Pancreas (tissue), 10 donors: ENCODE results near the gene OGFOD2. TPM values are rescaled to one million over a fixed set of nuclear protein-coding genes. Genes with fewer than 3 reads are reported as not detected.

Source experiments
- ATAC-seq, 4 donors: fragments of 200-7000 bp; cut with Tn5 transposase; one replicate each; pipeline versions ENCODE4 v1.8.0 to v1.9.1; 2020; ENCODE audit warnings: mild to moderate bottlenecking in 4 of 4, moderate library complexity in 4 of 4
- DNase-seq, 6 donors: peaks; one replicate each; pipeline ENCODE4 v3.0.0-alpha.2; 2020
- FAIRE-seq: peaks from 2 replicates; lab custom pipeline; 2012; peaks lifted over from hg19 to GRCh38; lab: Jason Lieb, UNC
- H3K27ac ChIP-seq, 4 donors: fragments of 200-600 bp; sonication (generic); 1 replicate in 3 of 4; 2 replicates in 1 of 4; pipeline versions ENCODE4 v1.5.0 to v1.8.0; 2020
- H3K27me3 ChIP-seq, 4 donors: fragments of 200-600 bp; one replicate each; pipeline ENCODE4 v1.8.0; 2021
- H3K36me3 ChIP-seq, 3 donors: fragments of 200-600 bp; sonication (generic) in 1 of 3; one replicate each; pipeline versions ENCODE4 v1.5.0 to v1.8.0; 2020 to 2021
- H3K4me1 ChIP-seq, 3 donors: fragments of 200-600 bp; one replicate each; pipeline ENCODE4 v1.8.0; 2021
- H3K4me3 ChIP-seq, 4 donors: fragments of 200-600 bp; sonication (generic) in 2 of 4; one replicate each; pipeline versions ENCODE4 v1.5.0 to v1.8.0; 2020 to 2021
- H3K9me3 ChIP-seq, 4 donors: fragments of 200-600 bp; one replicate each; pipeline ENCODE4 v1.8.0; 2021
- CTCF ChIP-seq, 4 donors: fragments of 200-600 bp; sonication (generic) in 3 of 4; IDR thresholded peaks; one replicate each; pipeline versions ENCODE4 v1.5.0 to v1.8.0; 2021; ENCODE audit warnings: antibody characterized with exemption in 4 of 4
- WGBS, 2 donors: extraction: QIAGEN DNeasy Blood & Tissue Kit; methylation state at CpG; one replicate each; pipeline ENCODE4 v1.1.7; 2013; 5-methylcytosine and 5-hydroxymethylcytosine counted together
- intact Hi-C, 3 donors: fragments of 100-400 bp; cut with DNase I; formaldehyde crosslinking; loops; one replicate each; pipeline versions ENCODE4 v1.11.1 to v1.14.2; 2022
- polyA plus RNA-seq, 2 donors: library from polyadenylated mRNA; stranded (reverse); fragments of 200-250 nt; gene quantifications; one replicate each; pipeline ENCODE4 v1.2.3, GENCODE V29; 2013
- total RNA-seq, 6 donors: library from RNA; stranded (reverse); fragmentation: NEBNext Ultra II Directional in 4 of 6; extraction: Animal tissue kit (Norgen Biotek cat#: 25700) in 4 of 6; gene quantifications; one replicate each; pipeline versions ENCODE4 v1.2.1 to v1.2.4, GENCODE V29; 2021 to 2023
- donor health status: healthy with polysubstance abuse.
- donor health status: DM: no; HTN: no; CAD: no; lungs with moderate emphysema.
- donor health status: DM: no; HTN: no; CAD: no.
- donor health status: control.
- donor health status: control.
- donor health status: Bipolar disorder and iron deficiency.
- donor health status: DM: yes; HTN: yes; CAD: no.
- donor health status: DM: no; HTN: no; CAD: no.
- donor health status: DM: no; HTN: no; CAD: no.
- donor health status: DM: yes; HTN: yes; CAD: no.

OGFOD2 gene
- 10 to 100 TPM; 12.9 to 20.9 (median 17.2) TPM for total RNA-seq
- polyA plus RNA-seq, result 10 to 100 TPM; 22.2 to 30.9 TPM

GRCh38 chr12:122974892-122975789, at the start of gene OGFOD2:
TSS of gene OGFOD2 (plus strand) at chr12:122975244. CDS start at chr12:122975252, 8 bp downstream.
- Histone ChIP-seq H3K9me3 (no peaks in the 10 kb centered on the region), H3K4me3 (peak within 1 kb of the TSS; percentile 61 to 84 (median 78)), H3K27me3 (no peaks in the 10 kb centered on the region), H3K36me3 (no peaks in the 10 kb centered on the region), H3K27ac (peak within 1 kb of the TSS; percentile 85 to 98 (median 96)), H3K4me1 (peaks cover 9 to 34% (median 23%) of the 10 kb centered on the region in 3 donors)
- DNase-seq (peak; percentile 92 to 96 (median 94)), FAIRE-seq (no peak), ATAC-seq (peak; percentile 89 to 95 (median 90))
- TF ChIP-seq CTCF (IDR thresholded peaks at IDR 0.05), result no peak
- WGBS, 2 donors, result 0% methylated on average over 64 to 66 of the region's 66 CpGs
- intact Hi-C loops, result loop anchor here in 1 of 3 donors (10.0 kb wide), 1 partner anchor 260 kb away; the partner anchor contains the start of genes MPHOSPH9 and MTRFR

- Histone ChIP-seq H3K27ac (no peak overlapping the region), H3K36me3 (no peaks in the 10 kb centered on the region), H3K4me3 (no peak overlapping the region), H3K4me1 (no peaks in the 10 kb centered on the region), H3K27me3 (no peaks in the 10 kb centered on the region), H3K9me3 (no peaks in the 10 kb centered on the region)
- WGBS, 2 donors, result 87 to 88% methylated on average over 11 of the region's 11 CpGs
- TF ChIP-seq CTCF (IDR thresholded peaks at IDR 0.05), result no peak
- ATAC-seq (no peak), DNase-seq (no peak), FAIRE-seq (no peak)
- intact Hi-C loops, result no loop called here
Measured at GRCh38 chr12:122927756-122928403, 47.2 kb upstream of the OGFOD2 start.

GRCh38 chr12:122928404-122929147, 46.5 kb upstream of the OGFOD2 start:
- Histone ChIP-seq H3K4me1 (no peaks in the 10 kb centered on the region), H3K27ac (no peak overlapping the region), H3K9me3 (no peaks in the 10 kb centered on the region), H3K27me3 (no peaks in the 10 kb centered on the region), H3K36me3 (no peaks in the 10 kb centered on the region), H3K4me3 (no peak overlapping the region)
- 84 to 87% methylated on average over 12 of the region's 12 CpGs for WGBS, 2 donors
- intact Hi-C loops, result no loop called here
- FAIRE-seq, result no peak
- no peak for DNase-seq
- TF ChIP-seq CTCF (IDR thresholded peaks at IDR 0.05), result no peak
- ATAC-seq, result no peak

GRCh38 chr12:122929148-122929538, 45.9 kb upstream of the OGFOD2 start:
- DNase-seq (no peak), ATAC-seq (no peak), FAIRE-seq (no peak)
- 89 to 92% methylated on average over 14 of the region's 14 CpGs for WGBS, 2 donors
- TF ChIP-seq CTCF (IDR thresholded peaks at IDR 0.05), result no peak
- intact Hi-C loops, result no loop called here
- Histone ChIP-seq H3K27me3 (no peaks in the 10 kb centered on the region), H3K4me1 (no peaks in the 10 kb centered on the region), H3K9me3 (no peaks in the 10 kb centered on the region), H3K27ac (no peak overlapping the region), H3K4me3 (no peak overlapping the region), H3K36me3 (no peaks in the 10 kb centered on the region)
